OCI-M2 (cell line): ENCODE measurements around the gene ST14.

Source experiments
- DNase-seq: peaks from one replicate; lab custom pipeline; 2025; ENCODE audit not compliant: unreplicated experiment; lab: John Stamatoyannopoulos, UW

Gene ST14

DNA sequence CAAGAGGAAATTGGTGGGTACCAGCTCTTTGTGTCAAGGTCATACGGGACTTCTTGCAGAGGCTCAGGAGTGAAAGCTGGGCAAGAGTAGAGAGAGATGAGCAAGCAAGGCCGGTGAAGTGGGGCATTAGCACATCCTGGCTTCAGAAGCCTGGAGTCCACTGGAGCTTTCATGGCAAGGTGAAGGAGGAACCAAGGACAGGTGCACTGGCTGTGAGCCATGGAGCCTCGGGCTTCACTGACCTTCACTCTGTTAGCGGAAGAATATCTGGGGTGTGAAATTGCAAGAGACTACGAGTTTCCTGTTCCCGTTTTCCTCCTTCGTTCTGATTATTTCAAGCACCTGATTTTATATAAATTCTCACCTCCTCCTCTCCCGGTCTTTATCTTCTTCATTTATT lies 25.9 kb upstream of the ST14 start:
- no peak for DNase-seq

DNA sequence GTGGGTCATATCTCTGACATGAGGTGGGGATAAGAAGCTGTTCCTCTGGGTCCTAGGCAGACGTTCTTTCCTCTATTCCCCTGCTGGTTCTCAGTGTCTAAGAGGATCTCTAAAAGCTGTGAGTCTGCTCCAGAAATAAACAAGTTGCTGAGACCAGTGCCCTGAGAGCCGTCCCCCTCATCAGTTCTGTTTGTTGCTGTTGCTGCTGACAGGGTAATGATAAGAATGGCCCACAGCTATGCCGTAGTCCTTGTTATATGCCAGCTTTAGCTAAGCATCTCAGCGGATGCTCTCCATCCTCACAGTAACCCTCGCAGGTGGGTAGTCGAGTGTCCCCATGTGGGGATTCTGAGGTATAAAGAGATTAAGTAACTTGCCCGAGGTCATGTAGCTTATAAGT lies 23.5 kb upstream of the ST14 start:
- DNase-seq: no peak

DNA sequence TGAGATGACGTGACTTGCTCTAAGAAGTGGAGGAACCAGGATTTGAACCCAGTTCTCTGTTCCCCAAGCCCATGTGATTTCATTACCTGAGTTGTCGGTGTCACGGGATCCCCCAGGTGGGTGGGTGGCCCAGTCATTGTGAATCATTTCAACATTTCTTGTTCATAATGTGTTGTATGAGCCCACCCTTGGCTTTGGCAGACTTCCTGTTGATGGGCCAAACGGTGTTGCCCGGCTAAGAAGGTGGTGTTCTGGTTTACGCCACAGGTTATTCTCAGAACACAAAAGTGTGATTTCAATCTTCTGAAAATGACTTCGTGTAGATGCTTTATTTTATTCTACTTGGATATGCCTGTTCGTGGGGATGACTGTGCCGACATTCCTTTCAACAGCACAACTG lies 21.6 kb upstream of the ST14 start:
- no peak for DNase-seq

DNA sequence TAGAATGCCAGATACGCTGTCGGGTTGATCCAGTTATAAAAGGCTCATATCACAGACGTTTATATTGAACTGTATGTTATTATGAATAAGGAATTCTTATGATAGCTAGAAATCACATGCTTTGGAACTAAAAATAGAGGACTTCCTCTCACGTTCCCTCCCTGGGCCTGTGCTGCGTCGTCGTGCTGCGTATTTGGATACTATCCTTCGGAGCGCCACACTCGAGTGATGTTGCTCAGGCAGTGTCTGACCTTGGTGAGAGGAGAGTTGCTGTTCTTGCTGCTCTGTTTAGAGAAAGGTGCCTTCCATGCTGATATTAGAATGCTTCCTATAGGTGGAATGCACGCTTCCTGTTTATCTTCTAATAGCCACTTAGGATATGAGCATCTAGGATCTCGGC lies 20.2 kb upstream of the ST14 start:
- no peak for DNase-seq

DNA sequence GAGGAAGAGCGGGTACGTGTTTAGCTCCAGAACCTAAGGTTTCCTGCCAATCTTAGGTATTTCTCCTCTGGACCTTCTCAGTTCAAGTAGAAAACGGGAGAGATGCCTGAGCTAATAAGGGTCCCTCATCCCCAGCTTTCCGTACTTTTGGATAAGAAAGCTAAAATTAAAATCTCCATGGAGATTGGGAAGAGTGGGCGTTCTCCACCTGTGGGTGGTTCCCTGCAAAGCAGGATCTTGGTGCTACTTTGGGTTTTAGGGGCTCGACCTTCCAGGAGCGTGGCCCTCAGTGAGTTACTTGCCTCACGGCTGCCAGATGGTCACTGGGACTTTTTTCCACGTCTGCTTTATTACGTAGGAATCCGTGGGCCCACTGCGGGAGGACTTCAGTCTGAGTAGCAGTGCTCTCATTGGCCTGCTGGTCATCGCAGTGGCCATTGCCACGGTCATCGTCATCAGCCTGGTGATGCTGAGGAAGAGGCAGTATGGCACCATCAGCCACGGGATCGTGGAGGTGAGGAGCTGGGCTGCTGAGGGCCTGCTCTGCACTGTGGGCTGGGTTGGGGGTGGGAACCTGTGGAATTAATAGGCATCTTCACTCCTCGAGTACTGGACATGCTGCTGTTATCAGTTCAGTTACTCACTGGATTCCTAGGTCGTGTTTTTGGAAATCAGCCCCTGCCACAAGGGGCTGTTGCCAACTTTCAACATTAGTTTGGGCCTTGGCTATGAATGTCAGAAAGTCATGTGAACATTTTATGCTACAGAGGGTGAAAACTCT lies 17.8 kb upstream of the ST14 start:
- DNase-seq: no peak

DNA sequence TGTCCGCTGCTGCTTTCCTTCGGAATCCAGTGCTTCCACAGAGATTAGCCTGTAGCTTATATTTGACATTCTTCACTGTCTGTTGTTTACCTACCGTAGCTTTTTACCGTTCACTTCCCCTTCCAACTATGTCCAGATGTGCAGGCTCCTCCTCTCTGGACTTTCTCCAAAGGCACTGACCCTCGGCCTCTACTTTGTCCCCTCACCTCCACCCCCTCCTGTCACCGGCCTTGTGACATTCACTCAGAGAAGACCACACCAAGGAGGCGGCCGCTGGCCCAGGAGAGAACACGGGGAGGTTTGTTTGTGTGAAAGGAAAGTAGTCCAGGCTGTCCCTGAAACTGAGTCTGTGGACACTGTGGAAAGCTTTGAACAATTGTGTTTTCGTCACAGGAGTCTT lies 15.4 kb upstream of the ST14 start:
- no peak for DNase-seq

DNA sequence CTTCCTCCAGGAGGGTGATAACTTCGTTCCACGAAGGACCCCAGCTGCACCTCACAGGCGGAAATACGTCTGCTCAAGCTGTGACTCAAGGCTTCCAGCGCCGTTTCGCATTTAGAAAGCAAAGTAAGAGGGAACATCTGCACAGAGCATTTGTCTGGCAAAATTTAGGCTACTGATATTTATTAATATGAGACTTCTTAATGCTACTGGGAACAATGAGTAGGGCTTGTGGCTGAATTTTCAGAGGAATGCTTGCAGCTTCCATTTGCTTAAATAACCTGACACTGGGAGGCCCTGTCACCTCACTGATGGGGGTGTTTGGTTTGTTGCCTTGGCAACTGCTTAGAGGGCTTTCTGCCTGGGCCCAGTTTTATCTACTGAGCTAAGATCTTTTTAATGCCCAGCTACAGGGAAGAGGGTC lies 14.7 kb upstream of the ST14 start:
- no peak for DNase-seq

DNA sequence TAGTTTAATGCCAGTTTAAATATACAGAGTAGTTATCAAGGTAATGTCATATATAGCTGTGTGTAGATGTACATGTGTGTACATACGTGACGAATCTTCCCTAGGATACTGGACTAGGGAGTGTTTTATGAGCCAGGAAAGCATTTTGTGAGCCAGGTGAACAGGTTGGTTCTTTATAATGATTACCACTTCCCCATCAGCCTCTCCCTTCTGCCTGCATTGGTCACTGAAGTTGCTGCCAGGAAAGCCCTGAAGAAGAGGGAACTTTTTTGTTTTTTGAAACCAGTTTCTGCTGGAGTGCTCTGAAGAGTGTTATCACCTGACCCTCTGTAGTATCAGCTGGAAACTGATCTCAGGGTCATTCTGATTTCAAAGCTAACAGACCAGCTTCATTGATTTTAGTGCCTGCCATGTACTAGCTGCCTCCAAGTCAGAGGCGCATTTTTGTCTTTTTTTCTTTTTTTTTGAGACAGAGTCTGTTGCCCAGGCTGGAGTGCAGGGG lies 14.2 kb upstream of the ST14 start:
- DNase-seq: no peak

DNA sequence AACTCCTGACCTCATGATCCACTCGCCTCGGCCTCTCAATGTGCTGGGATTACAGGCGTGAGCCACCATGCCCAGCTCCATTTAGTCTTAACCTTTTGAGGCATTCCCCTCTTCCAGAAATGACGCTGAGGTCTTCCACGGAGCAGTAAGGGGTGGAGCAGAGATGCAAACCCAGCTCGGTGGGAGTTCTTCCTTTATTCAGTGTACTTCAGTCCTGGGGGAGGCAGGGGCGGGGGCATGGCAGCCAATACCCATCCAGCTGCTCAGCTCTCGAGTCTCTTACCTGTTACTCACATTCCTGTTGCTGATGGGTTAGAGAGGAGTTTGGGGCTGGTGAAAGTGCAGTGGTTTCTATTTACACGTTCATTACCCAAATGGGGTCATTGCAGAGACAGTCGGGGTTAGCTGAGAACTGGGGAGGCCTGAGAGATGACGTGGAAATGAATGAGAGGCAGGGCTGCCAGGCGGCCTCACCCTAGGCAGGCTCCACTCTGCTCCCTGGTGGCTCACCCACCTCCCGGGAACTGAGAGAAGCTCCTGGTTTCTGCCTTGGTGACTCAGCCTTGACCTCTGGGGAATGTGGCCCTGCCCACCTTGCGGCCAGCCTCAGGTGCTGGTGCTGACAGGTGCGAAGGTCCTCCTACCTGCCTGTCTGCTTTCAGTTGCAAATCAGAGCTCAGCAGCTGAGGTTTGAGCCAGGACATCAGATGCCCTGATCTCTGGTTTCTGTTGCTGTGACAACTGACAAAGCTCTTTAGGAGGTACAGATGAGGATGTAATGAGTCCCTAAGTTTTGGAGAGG lies 13.4 kb upstream of the ST14 start:
- DNase-seq: no peak

DNA sequence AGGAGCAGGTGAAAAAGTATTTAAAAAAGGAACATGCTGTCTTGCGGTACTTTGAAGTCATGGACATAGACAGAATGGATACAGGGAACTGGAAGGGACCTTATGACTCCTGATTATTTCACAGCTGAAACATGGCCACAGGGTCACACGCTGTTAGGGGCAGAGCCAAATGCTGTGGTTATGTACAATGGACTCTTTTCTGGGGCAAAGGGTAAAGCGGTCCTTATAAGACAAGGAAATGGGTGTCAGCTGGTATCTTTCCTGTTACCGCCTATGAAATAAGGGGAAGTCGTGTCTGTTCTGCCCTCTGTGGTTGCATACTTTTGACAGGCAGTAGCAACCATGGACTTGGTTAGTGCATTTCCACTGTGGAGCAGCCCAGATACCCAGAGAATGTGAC lies 12.8 kb upstream of the ST14 start:
- no peak for DNase-seq

DNA sequence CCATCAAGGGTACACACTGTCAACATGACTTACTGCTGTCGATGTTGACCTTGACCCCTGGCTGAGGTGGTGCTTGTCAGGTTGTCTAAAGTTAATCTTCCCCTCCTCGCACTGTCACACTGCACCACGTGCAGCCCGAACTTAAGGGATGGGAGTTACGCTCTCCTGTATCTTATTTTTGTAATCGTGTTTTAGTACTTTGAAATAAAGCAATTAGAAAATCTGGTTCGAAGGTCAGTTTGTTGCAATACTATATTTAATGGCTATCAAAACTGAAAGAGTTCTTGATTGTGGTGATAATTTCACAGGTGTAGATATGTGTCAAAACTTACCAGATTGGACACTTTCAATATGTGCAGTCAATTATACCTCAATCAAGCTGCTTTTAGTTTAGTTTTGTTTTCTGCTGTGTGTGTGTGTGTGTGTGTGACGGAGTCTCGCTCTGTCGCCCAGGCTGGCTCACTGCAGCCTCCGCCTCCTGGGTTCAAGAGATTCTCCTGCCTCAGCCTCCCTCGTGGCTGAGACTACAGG lies 10.7 kb upstream of the ST14 start:
- DNase-seq: no peak

DNA sequence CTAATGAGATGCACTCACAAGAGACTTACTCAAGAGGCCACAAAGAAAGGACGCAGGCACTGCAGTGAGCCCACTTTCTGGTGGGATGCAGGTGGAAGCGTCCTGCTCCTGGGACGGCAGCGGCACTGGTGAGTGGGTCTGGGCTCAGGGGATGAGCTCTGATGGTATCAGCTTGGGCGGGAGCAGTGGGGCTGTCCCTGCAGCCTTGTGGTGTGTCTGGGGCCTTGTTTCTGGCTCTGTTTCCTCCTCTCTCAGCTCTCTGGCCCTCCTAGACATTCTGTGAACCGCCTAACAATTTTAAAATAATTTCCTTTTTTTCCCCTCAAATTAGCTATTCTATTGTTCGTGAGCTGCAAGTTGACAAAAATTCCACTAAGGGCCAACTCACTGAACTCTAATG lies 8.8 kb upstream of the ST14 start:
- DNase-seq: no peak

DNA sequence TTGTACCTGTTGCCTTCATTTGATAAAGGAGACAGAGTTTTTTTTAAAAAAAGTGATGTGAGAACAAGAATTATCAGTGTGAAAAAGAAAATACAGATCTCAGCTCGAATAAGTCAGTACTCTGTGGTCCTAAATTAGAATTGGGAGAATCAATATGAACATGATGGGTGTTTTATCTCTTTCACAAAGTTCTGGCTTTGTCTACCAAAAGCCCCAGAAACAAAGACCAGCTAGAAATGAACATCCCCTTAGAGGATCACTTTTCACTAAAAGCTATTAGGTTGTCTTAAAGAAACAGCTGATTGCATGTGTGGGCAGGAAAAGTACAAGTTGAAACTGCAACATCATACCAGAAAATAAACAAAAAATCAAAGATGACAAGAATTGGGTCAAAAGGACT lies 8.4 kb upstream of the ST14 start:
- DNase-seq: no peak

DNA sequence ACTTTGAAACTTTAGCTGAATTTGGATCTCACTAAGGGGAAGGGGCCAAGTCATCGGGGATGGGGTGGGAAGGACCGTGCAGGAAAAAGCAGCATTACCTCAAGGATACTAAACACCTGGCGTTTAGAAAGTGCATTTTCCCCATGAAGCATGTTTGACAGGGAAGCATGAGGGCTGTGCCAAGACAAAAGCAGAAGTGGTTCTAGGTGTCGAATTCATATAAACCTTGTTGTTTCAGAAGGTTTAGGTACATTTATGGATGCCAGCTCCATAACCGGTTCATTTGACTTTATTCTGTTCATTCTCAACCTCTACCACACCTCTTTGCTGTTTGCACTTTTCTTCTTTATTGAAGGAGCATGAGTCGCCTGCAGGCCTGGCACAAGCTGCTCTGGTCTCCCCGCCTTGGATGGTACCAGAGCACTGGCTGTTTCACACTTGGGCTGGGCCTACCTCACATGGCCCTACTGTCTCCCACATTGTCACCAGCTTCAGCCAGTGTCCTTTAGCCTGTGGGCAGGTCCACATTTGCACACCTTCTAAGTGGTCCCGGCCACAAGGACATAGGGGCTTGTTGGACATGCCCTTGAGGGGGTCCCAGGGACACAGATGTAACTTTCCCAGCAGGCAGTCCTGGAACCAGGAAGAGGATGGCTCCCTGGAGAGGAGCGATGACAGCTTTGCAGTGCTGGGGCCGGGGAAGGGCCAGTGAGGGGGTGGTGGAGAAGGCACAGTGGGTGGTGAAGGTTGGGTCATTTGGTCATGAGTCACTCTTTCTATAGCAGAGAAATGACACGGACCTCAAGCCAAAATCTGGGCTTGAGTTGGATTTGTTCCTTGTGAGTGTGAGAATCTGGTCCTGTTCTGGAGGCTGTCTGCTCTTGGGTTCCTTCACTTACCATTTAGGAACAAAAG lies 3.2 kb upstream of the ST14 start:
- DNase-seq: no peak

DNA sequence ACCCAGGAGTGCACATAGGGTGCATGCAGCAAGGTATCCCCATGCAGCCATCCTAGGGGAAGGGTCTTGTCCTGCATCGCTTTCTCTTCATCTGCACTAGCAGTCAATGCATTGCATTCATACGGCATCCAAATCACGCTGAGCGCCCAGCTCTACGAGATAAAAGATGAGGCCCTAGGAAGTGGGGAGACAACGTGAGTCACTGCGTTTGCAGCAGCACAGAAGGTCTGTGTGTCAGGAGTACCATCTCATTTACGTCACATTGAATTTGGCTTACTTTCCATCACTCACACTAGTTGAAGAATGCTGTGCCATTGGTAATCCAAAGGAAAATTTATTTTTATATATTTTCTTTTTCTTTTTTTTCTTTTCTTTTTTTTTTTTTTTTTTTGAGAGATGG lies 2.5 kb upstream of the ST14 start:
- DNase-seq: no peak

DNA sequence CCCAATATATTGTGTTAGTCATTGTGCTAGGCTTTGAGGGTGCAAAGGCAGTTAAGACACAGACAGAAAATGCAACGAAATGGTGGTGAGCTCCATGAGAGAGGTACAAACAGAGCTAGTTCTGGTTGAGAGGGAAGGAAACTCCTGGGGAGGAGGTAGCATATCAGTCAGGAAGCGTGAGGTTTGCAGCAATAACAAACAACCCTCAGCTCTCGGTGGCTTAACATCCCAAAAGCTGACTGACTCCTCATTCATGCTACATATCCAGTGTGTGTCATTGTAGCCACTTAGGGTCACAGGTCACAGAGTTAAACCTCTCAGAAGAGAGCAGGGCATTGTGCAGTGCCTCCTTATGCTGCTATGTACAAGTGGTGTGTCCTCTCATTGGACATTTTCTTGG lies 1.7 kb upstream of the ST14 start:
- DNase-seq: no peak

DNA sequence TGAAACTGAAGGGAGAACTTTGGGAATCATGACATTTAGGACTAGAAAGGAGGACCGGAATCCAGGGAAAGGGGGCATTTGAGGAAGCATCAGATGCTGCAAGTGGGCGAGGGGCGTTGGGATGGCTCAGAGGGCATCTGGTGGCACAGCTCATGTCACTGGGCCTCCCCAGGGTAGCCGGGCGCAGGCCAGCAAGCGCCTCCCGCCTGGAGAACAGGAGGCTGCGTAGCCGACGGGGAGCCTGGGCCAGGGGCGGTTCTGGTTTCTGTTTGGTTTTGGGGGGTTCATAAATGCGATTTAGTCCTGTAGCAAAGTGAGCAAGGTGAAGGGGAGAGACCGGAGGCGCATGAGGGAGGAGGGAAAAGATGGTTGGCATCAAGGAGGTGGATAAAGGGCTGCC lies 443 bp upstream of the ST14 start:
- no peak for DNase-seq

DNA sequence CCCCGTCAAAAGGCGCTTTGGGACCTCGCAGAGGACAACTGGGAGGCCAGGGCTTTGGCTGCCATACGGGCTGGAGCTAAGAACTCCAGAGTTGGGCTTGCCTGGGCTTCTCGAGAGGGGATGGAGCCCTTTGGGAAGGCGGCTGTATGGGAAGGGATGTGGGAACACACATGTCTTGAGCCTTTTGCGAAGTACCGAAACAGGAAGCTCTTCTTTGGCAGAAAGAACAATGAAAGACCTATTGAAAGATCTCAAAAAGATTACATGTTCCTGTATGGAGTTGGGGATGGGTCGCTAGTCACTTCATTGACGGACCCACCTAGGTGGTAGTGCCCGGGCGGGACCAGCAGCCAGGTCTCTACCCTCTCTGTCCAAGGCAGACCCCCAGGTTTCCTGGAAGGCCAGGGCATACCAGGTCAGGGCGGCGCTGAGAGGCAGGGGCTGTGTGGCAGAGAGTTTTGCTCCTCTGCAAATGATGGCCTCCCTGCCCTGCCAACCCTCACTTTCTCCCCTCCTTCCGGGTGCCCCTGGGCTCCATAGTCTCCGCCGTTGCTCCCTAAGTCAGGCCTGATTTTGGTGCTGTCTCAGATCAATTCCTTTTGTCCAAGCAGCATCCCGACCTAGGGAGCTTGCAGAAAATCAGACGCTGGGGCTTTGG lies 1.0 kb downstream of the ST14 start:
- DNase-seq: no peak

DNA sequence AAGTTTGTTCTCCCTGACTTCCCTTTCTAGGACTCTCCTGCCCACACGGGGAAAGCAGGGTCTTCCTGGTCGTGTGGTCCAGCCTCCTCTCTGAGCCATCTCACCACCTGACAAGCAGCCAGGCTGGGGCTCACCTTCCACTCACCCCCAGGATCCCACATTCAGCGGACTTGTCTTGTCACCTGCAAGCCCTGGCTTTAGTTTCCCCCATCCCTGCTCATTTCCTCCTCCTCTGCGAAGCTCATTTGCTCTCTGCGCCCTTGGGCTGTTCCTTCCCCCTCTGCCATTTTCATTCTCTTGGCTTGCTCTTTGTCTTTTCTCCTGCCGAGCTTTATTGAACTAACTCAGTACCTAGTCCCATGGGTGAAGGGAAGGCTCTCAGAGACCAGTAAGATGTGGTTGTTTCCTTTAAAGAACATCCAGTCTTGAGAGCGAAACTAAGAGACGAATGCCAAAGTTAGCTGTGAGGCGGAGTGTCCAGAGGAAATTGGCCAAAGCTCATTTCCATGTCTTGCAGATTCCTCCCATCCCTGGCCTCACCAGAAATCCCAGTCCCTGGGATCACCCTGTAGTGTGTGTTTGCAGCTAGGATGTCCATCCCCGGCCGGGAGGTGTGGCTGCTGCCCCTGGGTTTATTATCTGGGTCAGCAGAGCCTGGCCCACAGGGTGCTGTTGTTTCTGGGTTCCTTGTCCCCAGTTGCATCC lies 2.0 kb downstream of the ST14 start:
- no peak for DNase-seq

DNA sequence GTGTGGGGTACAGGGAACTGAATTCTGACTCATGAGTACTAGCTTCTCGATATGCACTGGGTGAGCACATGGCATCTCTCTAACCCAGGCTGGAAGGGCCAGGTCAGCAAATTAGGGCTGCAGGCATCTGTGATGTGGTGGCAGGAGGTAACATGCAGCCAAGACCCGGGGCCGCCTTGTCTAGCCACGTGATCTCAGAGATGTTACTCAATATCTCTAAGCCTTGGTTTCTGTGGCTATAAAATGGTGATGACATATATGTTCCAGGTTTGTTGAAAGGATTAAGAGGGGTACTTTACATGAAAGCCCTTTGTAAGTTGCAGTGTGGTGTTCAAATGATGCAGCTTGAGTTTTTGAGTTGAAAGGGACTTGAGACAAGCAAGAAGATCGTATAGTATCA lies 3.2 kb downstream of the ST14 start:
- DNase-seq: no peak
